Astrocyte (in vitro differentiated cells and primary cell): Measurements from ENCODE around the gene CHCHD4.

Experiments used
- EZH2 ChIP-seq: IDR thresholded peaks from 2 replicates; pipeline ENCODE4 v1.6.1; 2012; ENCODE audit warnings: mild to moderate bottlenecking, low read length, inconsistent platforms; ENCODE audit not compliant: insufficient read depth
- TF ChIP-seq, protein P1 (sequence below): IDR thresholded peaks from 2 replicates; pipeline ENCODE4 v1.5.1; 2011; ENCODE audit warnings: low read depth, mild to moderate bottlenecking, inconsistent platforms, low read length, moderate library complexity; ENCODE audit not compliant: insufficient read depth

GRCh38 chr3:14158370-14158769 lies 33.7 kb upstream of the CHCHD4 start:
- no peak for TF ChIP-seq EZH2
- TF ChIP-seq, protein P1, sequence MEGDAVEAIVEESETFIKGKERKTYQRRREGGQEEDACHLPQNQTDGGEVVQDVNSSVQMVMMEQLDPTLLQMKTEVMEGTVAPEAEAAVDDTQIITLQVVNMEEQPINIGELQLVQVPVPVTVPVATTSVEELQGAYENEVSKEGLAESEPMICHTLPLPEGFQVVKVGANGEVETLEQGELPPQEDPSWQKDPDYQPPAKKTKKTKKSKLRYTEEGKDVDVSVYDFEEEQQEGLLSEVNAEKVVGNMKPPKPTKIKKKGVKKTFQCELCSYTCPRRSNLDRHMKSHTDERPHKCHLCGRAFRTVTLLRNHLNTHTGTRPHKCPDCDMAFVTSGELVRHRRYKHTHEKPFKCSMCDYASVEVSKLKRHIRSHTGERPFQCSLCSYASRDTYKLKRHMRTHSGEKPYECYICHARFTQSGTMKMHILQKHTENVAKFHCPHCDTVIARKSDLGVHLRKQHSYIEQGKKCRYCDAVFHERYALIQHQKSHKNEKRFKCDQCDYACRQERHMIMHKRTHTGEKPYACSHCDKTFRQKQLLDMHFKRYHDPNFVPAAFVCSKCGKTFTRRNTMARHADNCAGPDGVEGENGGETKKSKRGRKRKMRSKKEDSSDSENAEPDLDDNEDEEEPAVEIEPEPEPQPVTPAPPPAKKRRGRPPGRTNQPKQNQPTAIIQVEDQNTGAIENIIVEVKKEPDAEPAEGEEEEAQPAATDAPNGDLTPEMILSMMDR, result no peak
